ENCODE measurements around the gene DEPDC4.
"Not testable (repeated sequence)": the region's sequence is repeated elsewhere in the genome, so short reads cannot be mapped to it uniquely, and the experiment has no call there.

Gene DEPDC4

DNA sequence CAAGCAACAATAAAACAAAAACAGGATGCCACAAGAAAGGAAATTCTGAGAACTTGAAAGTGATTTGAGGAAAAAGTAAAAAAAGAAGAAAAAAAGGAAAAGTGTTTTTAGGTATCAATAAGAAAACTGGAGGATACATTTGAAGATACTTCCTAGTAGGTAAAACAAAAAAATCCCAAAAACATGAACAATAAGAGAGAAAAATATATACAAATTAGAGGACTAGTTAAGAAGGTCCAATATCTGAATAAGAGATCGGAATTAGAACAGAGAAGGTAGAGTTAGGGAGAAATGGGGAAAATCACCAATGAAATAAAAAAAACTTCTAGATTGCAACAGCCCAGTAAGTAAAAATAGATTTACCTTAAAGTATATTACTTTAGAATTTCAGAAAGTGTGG, 8.8 kb downstream of the DEPDC4 start:
- no peak for DNase-seq

DNA sequence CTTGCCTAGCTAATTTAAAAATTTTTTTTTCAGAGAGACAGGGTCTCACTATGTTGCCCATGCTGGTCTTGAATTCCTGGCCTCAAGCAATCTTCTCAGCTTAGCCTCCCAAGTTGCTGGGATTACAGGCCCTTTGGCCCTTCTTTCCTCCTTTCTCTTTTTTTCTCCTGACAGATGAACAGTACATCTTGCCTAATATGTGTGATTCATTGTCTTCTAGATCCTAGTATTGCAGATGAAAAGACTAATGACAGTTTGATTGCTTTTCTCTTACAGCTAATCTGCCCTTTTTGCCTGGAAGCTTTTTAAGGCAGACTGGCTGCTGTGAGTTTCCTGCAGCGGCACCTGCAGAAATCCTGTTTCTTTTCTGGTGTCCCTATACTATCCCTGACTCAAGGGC, 12.0 kb downstream of the DEPDC4 start:
- DNase-seq, result no peak

DNA sequence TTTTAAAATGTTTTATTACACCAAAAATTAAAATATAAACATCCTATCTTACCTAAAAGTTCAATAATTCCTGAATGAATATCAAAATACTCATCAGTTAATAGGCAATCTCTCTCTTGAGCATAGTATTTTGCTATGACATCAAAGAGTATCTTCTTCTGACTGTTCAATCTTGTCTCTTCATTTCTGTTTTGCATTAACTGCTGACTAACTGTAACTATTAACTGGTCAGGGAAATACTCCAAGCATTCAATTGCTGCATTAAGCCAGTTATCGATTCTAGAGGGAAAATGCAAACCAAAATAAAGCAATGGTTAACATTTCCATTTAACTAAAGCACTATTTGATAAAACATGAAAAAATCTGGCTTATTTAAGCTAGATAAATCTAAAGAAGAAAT, 13.4 kb downstream of the DEPDC4 start:
- DNase-seq, result no peak

DNA sequence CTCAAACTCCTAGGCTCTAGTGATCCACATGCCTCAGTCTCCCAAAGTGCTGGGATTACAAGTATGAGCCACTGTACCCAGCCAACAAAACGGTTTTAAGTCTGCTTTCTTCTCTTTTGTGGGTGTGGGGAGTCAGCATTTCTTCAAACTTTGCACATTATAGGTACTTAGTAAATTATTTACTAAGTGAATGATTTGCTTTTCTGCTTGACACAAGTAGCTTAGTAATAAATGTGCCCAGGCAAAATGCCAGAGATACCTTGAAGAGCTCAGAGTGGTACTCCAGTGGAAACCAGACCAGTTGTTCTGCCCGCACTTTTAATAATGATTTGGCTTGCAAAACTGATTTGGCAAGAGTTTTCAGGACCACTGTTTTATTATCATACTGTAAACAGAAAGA, 15.0 kb downstream of the DEPDC4 start:
- DNase-seq, result no peak

DNA sequence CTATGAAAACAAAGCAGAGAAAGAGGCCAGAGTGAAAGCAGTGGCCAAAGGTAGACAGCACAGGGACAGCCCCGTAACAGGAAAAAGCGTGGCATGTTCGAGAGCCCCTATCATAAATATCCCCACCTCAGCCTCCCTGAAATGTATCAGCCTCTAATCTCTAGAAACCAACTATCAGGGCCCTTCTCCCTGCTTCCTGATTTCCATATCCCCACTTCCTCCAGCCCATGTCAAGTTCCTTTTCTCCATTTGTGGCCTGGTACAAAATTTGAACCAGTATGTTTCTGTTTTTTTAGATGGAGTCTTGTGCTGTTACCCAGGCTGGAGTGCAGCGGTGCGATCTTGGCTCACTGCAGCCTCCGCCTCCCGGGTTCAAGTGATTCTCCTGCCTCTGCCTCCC, 16.9 kb downstream of the DEPDC4 start:
- DNase-seq, result no peak

DNA sequence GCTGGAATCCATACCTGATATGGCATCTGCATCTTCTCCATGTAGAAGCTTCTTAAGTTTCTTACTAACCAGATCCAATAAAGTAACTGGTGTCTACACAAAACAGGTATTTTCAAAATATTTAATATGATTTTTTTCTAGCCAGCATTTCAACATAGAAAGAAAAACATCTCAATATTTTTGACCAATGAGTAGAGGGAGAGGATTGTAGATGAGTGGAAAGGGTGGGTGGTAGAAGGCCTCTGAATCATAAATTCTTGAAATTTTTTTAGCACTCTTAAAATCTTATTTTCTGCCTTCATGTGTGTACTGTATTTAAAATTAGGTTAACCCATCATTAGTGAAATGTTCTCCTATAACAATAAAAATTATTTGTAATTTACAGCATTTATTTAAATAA, 18.0 kb downstream of the DEPDC4 start:
- DNase-seq, result no peak

DNA sequence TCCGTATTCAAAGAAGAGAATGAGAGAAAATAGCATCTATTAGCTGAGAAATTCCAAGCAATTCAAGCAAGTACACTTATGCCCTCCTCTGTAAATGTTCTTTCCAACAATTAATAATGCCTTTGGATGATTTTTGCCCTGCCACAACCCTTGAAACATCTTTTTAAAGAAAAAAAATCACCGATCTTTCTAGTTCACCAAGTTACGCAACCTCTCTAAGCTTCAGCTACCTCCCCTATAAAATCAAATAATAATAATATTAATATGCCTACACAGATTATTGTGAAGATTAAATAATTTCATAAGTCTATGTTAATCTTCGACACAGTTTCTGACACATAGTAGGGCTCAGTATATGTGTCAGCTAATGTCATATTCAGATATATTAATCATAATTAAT, 19.1 kb downstream of the DEPDC4 start:
- no peak for DNase-seq

DNA sequence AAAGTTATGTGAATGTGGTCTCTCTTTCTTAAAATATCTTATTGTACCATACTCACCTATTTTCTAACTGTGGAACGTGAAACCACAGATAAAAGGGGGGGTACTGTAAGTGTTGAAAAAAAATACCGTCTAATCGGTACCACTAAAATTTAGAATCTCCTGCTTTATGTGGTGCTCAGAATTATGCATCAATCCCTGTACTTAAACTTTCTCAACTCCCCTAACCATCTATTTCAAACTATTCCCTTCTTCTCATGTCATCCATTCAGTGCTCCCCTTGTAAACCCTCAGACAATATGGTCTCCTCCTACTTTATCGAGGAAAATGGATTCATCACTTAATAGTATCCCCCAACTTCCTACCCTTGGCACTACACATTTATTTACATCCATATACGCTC, 23.7 kb downstream of the DEPDC4 start:
- DNase-seq, result no peak

DNA sequence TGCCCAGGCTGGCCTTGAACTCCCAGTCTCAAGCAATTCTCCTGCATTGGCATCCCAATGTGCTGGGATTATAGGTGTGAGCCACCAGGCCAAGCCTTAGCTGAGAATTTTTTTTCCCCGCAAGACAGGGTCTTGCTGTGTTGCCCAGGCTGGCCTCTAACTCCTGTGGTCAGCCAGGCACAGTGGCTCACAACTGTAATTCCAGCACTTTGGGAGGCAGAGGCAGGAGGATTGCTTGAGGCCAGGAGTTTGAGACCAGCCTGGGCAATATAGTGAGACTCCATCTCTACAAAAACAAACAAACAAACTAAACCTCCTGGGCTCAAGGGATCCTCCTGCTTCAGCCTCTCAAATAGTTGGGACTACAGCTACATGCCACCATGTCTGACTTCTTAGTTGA, 27.3 kb downstream of the DEPDC4 start:
- no peak for DNase-seq

DNA sequence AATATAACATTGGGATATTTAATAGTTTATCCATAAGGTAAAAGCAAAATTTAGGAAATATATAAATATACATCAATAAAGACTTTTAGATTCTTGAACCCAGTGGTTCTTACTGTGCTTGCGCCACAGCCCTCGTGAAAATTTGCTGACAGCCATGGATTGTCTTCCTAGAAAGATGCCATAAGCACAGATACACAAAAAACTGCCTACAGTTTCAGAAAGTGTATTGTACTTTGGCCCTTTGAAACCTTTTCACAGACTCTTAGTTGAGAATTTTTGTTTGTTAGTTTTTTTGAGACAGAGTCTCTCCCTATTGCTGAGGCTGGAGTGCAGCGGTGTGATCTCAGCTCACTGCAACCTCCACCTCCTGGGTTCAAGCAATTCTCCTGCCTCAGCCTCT, 28.1 kb downstream of the DEPDC4 start:
- no peak for DNase-seq

DNA sequence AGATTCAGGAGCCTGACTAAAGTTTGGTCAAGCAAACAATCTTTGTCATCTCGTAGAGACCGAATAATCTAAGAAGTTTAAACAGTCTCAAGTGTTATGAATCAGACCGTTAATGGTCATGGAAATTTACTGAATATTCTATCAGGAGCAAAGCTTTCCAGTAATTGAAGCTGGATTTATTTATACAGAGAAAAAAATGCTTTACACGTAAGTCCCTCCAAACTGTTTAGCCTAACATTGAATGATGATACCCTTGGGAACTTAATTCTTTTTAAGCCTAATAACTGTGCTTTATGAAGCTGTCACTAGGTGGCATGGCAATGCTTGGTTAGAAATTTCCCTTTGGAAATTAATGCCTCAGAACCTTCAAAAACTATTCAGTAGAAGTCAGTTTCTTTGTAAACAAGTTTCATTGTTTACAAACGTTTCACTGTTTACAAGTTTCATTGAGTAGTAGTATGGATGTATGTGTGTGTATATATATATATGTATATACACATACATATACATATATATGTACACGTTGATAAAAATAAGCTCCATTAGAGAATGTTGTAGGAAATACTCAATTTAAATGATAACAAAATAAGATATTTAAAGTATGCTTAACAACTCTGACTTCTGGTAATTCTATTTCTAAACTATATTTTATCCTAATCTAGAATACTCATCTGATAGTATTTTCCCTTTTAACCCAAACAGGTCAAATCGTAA, 32.1 kb downstream of the DEPDC4 start:
- DNase-seq, result no peak

DNA sequence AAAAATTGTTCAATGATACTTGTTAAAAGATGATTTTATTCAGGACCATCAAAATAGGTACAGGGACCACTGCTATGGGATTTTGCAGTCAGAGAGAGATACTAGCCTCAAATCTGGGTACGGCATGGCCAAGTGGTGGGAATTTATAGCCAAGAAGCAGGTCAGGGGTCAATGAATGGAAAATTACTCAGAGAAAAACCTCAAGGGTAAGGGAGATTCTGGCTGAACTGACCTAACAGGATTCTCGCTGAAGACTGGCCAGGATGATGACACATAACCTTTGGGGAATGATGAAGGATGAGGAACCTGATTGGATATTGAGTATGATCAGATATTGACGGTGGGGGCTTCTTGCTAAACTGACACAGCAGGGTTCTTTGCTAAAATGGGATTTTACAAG, 32.7 kb downstream of the DEPDC4 start:
- DNase-seq, result no peak

DNA sequence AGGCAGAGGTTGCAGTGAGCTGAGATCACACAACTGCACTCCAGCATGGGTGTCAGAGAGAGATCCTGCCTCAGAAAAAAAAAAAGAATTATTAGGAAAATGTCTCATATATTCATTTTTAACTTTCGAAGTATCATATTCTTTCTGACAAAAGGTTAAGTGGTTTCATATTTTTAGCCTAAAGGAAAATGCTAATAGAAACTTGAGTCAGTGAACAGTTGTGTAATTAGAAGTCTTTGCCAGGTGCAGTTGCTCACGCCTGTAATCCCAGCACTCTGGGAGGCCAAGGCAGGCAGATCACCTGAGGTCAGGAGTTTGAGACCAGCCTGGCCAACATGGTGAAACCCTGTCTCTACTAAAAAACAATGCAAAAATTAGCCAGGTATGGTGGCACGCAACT, 35.0 kb downstream of the DEPDC4 start:
- not testable (repeated sequence) for DNase-seq

DNA sequence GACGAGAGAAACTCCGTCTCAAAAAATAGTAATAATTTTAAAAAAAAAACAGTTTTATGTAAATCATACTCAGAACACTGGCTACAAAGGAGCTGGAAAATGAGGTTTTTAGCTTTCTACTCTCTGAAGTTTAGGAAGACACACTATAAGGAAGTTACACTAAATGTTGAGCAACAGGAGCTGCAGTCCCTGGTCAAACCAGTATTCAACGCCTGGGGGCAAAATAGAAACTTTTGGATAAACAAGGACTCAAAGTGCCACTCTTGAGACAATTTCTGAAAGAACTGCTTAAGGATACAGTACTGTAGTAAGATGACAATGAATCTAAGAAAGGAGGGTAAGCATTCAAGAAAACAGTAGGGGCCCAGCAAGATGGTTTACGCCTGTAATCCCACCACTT, 37.0 kb downstream of the DEPDC4 start:
- no peak for DNase-seq

DNA sequence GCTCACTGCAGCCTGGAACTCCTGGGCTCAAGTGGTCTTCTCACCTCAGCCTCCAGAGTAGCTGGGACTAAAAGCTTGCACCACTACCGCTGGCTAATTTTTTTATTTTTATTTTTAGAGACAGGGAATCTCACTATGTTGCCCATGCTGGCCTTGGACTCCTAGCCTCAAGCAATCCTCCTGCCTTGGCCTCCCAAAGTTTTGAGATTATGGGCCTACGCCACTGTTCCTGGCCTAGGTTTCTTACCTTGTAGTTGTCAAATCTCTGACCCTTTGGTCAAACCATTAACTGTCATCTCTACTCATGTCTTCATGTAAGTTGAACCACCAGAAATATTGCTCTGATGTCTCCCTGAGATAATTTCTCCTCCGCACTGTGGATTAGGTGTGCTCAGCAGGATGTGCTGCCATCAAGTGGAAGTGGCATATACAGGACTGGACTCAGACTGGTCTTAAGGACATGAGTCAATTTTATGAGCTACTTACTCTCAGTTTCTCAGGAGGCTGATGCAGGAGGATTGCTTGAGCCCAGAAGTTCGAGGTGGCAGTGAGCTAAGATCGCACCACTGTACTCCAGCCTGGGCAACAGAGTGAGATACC, 37.7 kb downstream of the DEPDC4 start:
- DNase-seq, result no peak

DNA sequence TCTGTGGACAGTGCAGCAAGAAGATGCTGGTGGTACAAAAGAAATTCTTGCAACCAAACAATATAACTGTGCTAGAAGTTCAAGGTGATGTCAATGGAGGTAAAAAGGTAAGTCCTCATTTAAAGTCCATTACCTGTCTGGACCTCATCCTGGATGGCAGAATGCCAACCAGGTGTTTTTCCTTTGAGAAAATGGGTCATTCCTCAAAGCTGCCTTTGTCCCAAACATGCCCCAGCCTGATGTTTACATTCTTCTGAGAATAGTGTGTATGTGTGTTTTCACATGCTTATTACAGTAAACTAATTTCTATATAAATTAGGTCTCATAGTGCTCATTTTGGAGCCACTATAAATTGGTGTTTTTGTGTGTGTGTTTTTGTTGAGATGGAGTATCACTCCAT, 41.4 kb downstream of the DEPDC4 start:
- no peak for DNase-seq

DNA sequence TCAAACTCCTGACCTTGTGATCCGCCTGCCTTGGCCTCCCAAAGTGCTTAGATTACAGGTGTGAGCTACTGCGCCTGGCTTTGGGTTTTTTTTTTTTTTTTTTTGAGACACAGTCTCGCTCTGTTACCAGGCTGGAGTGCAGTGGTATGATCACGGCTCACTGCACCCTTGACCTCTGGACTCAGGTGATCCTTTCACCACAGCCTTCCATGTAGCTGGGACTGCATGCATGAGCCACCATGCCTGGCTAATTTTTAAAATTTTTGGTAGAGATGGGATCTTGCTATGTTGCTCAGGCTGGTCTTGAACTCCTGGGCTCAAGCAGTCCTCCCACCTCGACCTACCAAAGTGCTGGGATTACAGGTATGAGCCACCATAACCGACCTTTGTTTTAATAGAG, 44.7 kb downstream of the DEPDC4 start:
- DNase-seq, result not testable (repeated sequence)

DNA sequence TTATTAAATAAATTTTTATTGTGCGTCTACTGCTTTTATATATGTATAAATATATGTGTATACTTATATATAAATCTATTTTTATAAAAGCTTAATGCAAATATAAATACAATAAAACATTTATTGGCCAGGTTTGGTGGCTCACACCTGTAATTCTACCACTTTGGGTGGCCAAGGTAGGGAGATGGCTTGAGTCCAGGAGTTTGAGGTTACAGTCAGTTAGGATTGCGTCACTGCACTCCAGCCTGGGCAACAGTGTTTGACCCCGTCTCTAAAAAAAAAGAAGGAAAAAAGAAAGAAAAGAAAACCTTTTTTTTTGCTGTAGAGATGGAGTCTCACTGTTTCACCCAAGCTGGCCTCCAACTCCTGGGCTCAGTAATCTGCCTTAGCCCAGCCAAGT, 45.4 kb downstream of the DEPDC4 start:
- DNase-seq, result no peak

DNA sequence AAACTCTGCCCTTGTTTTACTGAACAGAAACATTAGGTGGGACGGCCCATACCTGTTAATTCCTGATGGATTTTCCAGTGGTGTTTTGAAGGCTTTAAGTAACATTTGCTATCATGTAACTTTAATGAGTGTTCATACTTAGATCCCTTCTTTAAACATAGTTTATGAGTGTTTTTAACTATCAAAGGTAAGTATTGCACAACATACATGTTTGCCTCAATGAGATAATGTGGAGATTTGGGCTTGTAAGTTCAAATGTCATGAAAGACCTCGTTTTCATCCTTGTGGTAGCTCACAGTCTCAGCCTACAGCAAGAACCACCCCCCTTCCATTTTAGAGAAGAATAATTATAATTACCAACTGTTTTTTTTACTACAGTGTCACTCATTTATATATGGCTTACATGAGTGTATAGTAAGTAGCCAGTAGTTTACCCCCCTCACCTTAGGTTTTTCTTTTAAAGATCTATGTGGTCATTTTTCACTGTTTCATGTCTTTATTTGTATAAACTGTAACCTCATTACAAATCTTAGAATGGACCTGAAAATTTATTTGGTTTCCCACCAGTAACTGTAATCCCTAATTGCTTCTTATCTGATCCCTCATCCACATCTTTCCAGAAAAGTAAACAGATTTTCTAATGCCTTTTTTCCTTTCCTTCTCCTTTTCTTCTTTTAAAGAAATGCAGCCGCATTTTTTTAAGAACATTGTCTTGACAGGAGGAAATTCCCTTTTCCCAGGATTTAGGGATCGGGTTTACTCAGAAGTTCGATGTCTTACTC, 47.4 kb downstream of the DEPDC4 start:
- DNase-seq, result no peak

DNA sequence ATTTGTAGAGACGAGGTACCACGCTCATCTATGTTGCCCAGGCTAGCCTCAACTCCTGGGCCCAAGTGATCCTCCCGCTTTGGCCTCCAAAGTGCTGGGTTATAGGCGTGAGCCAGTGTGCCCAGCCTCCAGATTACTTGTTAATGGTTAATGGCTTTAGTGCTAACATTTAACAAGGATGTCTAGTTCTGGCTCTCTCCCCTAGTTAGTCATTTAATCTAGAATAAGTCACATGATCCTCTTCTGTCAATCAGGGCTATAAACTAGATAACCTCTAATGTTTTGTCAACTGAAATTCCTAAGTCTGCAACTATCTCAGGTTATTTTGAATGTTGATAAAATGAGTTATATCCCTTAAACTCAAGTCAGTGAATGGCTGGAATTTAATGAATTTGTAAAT, 50.5 kb downstream of the DEPDC4 start:
- no peak for DNase-seq

DNA sequence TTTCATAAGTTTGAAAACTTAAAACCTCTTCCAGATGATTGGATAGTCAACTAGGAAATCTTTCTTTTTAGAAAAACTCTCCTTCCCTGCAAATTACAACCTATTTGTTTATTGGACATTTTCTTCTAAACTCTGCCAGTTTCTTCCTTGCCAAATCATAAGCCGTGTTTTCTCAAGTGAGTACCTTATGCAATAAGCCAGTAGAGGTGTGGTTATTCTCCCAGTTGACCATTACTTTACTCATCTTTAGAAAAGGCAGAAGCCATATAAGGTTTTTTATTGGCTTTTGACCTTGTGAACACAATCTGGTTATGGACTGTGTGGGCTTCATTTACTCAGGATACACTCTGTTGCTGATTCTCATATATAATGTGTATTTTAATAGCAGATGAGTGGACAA, 51.7 kb downstream of the DEPDC4 start:
- no peak for DNase-seq

DNA sequence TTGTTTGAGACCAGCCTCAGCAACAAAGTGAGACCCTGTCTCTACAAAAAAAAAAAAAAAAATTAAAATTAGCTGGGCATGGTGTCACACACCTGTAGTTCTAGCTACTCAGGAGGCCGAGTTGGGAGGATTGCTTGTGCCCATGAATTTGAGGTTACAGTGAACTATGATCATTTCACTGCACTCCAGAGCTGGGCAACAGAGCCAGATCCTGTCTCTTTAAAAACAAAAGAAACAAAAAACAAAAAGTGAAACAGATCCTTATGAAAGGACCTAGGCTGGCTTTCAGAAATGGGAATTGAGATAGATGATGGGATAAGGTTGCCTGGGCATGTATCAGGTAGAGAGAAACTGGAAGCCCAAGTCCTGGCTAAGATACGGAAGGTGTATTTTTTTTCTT, 52.4 kb downstream of the DEPDC4 start:
- no peak for DNase-seq

DNA sequence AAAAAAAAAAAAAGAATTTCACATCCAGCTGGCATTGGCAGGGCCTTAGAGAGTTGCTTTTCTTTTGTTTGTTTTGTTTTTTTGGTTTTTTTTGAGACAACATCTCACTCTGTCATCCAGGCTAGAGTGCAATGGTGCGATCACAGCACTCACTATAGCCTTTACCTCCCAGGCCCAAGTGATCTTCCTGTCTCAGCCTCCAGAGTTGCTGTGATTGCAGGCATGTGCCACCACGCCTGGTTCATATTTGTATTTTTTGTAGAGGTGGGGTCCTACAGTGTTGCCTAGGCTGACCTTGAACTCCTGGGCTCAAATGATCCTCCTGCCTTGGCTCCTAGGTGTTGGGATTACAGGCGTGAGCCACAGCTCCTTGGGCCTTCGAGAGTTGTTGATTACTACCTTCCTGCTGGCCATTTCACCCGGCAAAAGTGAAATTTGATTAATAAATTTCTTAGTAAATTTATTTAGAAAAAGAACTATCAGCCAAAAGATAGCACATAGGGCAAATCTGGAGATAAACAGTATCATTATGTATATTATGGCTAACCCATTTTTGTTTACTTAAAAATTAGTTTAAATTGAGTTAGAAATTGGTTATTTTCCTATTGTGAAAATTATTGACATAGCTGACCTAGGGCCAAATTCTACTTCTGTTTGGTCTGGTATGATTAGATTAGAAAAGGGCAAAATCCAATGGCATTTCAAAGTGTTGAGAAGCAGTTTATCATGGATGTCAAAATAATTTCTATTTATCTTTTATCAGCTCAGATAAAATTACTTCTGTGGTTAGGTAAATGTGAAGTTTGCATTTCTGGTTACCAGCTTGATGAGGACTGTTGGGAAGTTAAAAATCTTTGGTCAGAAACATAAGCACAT, 53.6 kb downstream of the DEPDC4 start:
- no peak for DNase-seq

Data from activated T-cell treated with anti-CD3 and anti-CD28 coated beads, Interleukin-2, amount 50 U/mL, for 48 hours (primary cell).